NK-92 treated with Interleukin-12 subunit alpha and Interleukin-12 subunit beta, amount 100 ng/mL, for 24 hours (cell line): Measurements from ENCODE around the gene ATP8B1.
"Not testable (repeated sequence)": the region's sequence is repeated elsewhere in the genome, so short reads cannot be mapped to it uniquely, and the experiment has no call there.

Experiments used
- DNase-seq: peaks from one replicate; lab custom pipeline; 2025; lab: John Stamatoyannopoulos, UW

ATP8B1 gene

DNA sequence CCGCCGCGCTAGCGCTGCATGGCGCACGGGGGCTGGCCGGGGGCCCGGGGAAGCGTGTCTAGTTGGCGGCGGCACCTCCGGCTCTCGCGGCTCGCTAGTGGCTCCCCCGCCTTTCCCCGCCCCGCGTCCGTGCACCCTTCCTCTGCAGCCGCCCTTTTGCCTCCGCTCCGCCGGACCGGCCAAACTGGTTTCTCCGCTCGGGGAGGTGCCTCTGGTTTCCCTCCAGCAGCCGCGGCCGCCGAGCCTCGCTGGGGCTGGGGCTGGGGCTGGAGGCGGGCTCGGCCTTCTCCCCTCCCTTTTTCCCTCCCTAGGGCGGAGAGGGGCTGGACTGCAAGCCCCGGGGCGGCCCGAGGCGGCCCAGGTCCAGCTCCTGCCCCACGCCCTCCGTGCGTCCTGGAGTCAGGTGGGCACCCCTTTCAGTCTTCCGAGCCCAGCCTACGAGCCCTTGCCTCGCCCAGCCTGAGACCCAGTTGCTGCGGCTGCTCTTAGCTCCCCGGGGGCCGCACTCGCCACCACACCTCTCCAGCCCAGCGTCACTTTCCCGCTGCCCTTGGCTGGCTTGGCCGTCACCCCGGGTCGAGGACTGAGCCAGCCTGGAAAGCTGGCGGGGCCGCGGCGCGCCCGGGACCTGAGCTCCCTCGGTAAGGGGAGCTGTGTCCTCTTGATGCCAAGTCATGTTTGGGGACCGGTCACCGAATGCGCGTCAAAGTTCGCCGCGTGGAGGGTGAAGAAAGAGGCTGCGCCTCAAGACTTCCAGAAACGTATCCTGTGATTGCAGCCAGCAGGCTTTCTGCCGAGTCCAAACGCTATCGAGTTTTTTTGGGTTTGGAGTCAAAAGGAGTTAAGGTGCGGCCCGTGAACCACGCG is at the start of gene ATP8B1:
Gene ATP8B1, minus strand, starts transcription at position 213 of the 867 bp plus-strand sequence. CDS start 71,508 bp downstream, outside the sequence.
- no peak for DNase-seq

DNA sequence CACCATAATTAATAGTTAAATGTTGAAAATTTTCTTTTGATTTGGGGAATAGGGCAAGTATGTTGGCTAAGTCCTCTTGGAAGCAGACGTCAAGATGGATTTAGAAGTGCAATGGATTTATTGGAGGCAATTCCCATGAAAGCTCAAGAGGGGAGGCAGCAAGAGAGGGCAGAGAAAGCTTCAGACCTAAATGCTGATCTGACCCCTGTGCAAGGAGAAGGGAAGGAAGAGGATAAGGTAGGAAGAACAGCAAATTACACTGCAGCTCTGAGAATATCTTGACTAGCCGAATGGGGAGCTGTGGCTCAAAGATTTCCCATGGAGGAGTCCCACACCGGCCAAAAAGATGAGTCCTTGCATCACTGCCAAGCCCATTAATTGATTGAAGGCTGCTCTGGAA is 46.9 kb upstream of the ATP8B1 start:
- no peak for DNase-seq

GRCh38 chr18:57848374-57848773 is 45.3 kb upstream of the ATP8B1 start:
- not testable (repeated sequence) for DNase-seq

DNA sequence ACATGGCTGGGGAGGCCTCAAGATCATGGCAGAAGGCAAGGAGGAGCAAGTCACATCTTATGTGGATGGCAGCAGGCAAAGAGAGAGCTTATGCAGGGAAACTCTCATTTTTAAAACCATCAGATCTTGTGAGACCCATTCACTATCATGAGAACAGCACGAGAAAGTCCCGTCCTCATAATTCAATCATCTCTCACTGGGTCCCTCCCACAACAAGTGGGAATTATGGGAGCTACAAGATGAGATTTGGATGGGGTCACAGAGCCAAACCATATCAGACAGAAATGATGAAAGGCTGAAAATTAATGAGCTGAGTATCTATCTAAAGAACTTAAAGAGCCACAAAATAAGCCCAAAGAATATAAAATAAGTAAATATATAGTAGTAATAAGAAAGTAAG is 44.3 kb upstream of the ATP8B1 start:
- not testable (repeated sequence) for DNase-seq

GRCh38 chr18:57846258-57846657 is 43.1 kb upstream of the ATP8B1 start:
- DNase-seq, result no peak

DNA sequence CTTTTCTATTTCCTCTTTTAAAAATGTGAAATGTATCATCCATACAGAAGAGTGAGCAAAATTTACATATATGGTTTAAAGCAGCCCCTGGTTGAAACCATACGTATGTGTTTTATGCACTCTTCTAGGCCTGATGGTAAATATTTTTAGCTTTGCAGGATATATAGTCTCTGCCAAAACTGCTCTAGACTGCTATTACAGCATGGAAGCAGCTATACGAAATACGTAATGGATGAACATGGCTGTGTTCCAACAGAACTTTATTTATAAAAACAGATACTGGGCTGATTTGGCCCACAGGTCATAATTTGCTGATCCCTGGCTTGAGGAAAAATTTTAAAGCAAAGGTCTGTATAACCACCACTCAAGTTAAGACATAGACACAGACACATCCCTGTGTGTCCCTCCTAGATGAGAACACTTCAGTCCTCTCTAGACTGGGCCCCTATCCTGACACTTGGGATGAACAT is 42.5 kb upstream of the ATP8B1 start:
- DNase-seq, result no peak

GRCh38 chr18:57844319-57844718 is 41.2 kb upstream of the ATP8B1 start:
- no peak for DNase-seq

- DNase-seq, result no peak
Observed at GRCh38 chr18:57843386-57843785, 40.3 kb upstream of the ATP8B1 start.

DNA sequence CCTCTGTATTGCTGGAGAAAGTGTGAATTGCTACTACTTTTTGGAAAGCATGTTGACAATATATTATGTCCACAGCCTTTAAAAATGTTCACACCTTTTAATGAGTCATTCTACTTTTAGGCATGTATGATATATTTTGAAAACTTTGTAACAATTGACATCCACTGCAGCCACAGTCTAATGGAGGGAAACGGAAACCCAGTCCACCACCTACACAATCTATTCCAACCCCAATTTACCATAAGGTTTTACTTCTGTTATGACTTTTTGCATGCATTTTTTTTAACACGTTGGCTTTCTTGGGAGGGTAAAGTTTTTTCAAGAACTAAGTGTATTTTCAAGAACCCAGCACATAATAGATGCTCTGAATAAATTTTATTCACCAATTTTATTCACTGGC is 38.5 kb upstream of the ATP8B1 start:
- no peak for DNase-seq

DNA sequence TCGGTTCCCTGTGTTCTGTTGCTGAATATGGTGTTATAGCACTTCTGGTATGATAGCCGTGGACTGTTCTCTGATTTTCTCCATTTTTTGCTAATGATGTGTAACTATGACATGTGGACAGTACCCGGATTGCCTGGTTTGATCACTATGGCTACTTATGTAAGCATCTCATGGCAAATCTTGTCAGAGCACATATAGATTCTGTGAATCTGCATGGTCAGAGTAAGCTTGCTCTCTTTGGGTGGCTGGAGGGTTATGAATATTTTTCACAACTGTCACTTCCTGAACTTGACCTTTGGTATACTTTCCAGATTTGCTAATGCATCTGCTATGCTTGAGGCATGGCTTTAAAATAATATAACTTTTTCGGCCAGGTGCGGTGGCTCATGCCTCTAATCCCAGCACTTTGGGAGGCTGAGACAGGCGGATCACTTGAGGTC is 36.8 kb upstream of the ATP8B1 start:
- no peak for DNase-seq

DNA sequence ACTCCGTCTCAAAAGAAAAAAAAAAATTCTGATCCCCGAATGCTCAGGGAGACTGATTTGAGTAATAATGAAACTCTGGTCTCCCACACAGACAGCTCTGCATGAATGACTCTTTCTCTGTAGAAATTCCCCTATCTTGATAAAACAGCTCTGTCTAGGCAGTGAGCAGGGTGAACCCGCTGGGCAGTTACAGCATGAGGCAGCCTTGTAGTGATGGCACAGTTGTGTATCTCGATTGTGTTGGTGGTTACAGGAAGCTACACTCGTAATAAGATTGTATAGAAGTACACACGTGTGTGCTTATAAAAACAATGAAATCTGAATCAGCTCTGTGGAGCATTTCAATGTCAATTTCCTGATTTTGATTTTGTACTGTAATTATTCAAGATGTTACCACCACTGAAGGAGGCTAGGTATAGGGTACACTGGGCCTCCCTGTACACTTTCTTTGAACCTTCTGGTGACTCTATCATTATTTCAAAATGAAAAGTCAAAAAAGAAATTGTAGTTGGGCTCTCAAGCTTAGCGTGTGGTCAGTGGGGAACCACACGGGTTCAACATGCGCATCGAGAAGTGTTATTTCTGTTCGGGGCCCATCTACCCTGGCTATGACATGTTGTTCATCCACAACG is 34.9 kb upstream of the ATP8B1 start:
- DNase-seq, result no peak

GRCh38 chr18:57836557-57836956 is 33.4 kb upstream of the ATP8B1 start:
- DNase-seq, result no peak

GRCh38 chr18:57835904-57836303 is 32.8 kb upstream of the ATP8B1 start:
- no peak for DNase-seq

GRCh38 chr18:57834616-57835015 is 31.5 kb upstream of the ATP8B1 start:
- DNase-seq, result no peak

GRCh38 chr18:57833441-57834101 is 30.5 kb upstream of the ATP8B1 start:
- no peak for DNase-seq

DNA sequence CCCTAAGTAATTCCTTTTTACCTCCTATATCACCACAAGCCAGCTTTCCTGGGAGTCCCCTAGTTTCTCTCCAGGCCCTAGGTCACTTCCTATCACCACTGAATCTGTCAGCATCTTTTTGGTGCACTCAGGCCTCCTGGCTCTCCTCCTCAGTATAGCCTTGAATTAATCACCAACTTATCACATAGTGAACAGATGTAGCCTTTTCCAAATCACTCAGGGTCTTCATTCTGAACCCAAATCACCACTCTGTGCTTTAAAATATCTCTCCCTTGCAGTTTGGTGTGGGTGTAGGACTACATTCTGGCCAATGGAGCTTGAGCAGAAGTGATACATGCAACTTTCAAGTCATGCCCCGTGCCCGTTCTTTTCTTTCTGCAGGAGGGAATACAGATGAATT is 29.6 kb upstream of the ATP8B1 start:
- no peak for DNase-seq

DNA sequence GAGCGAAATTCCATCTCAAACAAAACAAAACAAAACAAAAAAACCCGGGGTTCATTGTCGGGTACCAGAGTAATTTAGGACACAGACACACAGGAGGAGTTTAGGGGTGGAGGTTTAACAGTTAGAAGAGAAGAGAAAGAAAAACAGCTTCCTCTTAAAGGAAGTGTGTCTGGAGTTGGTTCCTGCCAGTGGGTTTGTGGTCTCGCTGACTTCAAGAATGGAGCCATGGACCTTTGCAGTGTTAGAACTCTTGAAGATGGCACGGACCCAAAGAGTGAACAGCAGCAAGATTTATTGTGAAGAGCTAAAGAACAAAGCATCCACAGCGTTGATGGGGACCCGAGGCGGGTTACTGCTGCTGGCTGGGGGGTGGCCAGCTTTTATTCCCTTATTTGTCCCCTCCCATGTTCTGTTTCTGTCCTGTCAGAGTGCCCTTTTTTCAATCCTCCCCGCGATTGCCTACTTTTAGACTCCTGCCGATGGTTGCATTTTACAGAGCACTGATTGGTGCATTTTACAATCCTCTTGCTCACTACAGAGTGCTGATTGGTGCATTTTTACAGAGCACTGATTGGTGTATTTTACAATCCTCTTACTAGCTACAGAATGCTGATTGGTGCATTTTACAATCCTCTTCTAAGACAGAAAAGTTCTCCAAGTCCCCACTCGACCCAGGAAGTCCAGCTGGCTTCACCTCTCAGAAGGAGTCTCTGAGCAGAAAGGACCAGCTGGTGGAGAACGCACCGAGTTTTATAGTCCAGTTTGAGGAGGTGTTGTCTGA is 28.7 kb upstream of the ATP8B1 start:
- no peak for DNase-seq

DNA sequence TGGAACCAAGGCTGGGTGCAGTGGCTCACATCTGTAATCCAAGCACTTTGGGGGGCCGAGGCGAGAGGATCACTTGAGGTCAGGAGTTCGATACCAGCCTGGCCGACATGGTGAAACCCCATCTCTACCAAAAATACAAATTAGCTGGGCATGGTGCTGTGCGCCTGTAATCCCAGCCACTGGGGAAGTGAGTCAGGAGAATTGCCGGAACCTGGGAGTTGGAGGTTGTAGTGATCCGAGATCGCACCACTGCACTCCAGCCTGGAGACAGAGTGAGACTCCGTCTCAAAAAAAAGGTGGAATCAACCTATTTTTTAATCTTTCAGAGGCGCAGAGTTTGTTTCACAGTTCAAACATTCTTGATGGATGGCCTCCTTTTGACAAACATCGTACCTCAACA is 24.5 kb upstream of the ATP8B1 start:
- no peak for DNase-seq

DNA sequence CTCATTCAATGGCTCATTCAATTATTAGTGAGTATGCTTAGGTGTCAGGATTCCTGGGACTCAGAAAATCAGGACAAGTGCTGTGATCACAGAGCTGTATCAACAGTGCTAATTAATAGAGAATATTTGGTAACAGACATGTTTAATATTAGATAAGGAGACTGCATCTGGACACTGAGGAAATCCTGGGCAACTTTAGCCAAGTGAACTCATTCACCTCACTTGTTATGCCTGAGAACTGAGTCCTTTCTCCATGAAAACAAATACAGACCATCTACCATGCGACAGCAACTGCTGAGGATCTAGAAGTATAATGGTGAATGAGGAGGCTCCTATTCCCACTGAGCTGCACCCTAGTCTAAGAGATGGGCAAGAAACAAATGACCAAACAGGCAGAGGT is 23.1 kb upstream of the ATP8B1 start:
- no peak for DNase-seq

- not testable (repeated sequence) for DNase-seq
Observed at GRCh38 chr18:57820583-57820982, 17.5 kb upstream of the ATP8B1 start.

GRCh38 chr18:57819671-57820460 is 16.8 kb upstream of the ATP8B1 start:
- DNase-seq, result no peak
